Osteoblast (primary cell): ENCODE data around the gene TMPRSS5. TPM values are rescaled to one million over a fixed set of nuclear protein-coding genes. Genes with fewer than 3 reads are reported as not detected.
A peak's percentile ranks its signal among the peaks of the same experiment; 100 is the strongest.

Experiments
- DNase-seq: peaks from one replicate; pipeline ENCODE4 v3.0.0; 2011; ENCODE audit warnings: low spot score, mixed read lengths; ENCODE audit not compliant: insufficient read length; ENCODE audit errors: missing footprints
- H2AFZ ChIP-seq: 2 replicates; pipeline ENCODE4 v1.6.0; 2011; ENCODE audit warnings: mild to moderate bottlenecking, low read length
- H3K27ac ChIP-seq: 2 replicates; pipeline ENCODE4 v1.5.1; 2011; ENCODE audit warnings: mild to moderate bottlenecking, low read depth, low read length, moderate library complexity
- H3K27me3 ChIP-seq: 2 replicates; pipeline ENCODE4 v1.6.0; 2012; ENCODE audit warnings: mild to moderate bottlenecking, control low read depth, inconsistent platforms, low read length, moderate library complexity; ENCODE audit not compliant: insufficient read depth
- H3K36me3 ChIP-seq: 2 replicates; pipeline ENCODE4 v1.5.1; 2011; ENCODE audit warnings: mild to moderate bottlenecking, low read length, control low read depth, moderate library complexity; ENCODE audit not compliant: insufficient read depth
- H3K4me1 ChIP-seq: 2 replicates; pipeline ENCODE4 v1.5.1; 2011; ENCODE audit warnings: mild to moderate bottlenecking, low read length, control low read depth, moderate library complexity; ENCODE audit not compliant: insufficient read depth
- H3K4me2 ChIP-seq: 2 replicates; pipeline ENCODE4 v1.6.0; 2011; ENCODE audit warnings: mild to moderate bottlenecking, low read length; ENCODE audit not compliant: insufficient read depth
- H3K4me3 ChIP-seq: fragments of 200-600 bp; sonication (generic); 3 replicates; pipeline ENCODE4 v1.5.1; 2012; ENCODE audit warnings: mild to moderate bottlenecking, low read length, inconsistent platforms; ENCODE audit not compliant: insufficient read depth
- H3K79me2 ChIP-seq: 2 replicates; pipeline ENCODE4 v1.6.0; 2012; ENCODE audit warnings: mild to moderate bottlenecking, low read length, control low read depth, inconsistent platforms; ENCODE audit not compliant: insufficient read depth
- H3K9me3 ChIP-seq: 2 replicates; pipeline ENCODE4 v1.5.1; 2011; ENCODE audit warnings: low read depth, low read length, control low read depth
- H4K20me1 ChIP-seq: 2 replicates; pipeline ENCODE4 v1.6.0; 2012; ENCODE audit warnings: mild to moderate bottlenecking, low read length, control low read depth; ENCODE audit not compliant: insufficient read depth
- total RNA-seq: library from RNA; depleted of rRNA; stranded (reverse); fragments of >200 nt; gene quantifications from 2 replicates; pipeline ENCODE4 v1.2.3, GENCODE V29; 2012
- TF ChIP-seq, protein P1 (sequence below): IDR thresholded peaks from 2 replicates; pipeline ENCODE4 v1.5.1; 2011; ENCODE audit warnings: mild to moderate bottlenecking, low read depth, low read length, moderate library complexity; ENCODE audit errors: extremely low read depth

Gene TMPRSS5
- total RNA-seq, 1 donor, result 0.36 TPM

GRCh38 chr11:113694390-113694789, 11.7 kb downstream of the TMPRSS5 start:
- H3K9me3 ChIP-seq, result no peaks in the 10 kb centered on the region
- no peak overlapping the region for H3K27ac ChIP-seq
- TF ChIP-seq, protein P1, sequence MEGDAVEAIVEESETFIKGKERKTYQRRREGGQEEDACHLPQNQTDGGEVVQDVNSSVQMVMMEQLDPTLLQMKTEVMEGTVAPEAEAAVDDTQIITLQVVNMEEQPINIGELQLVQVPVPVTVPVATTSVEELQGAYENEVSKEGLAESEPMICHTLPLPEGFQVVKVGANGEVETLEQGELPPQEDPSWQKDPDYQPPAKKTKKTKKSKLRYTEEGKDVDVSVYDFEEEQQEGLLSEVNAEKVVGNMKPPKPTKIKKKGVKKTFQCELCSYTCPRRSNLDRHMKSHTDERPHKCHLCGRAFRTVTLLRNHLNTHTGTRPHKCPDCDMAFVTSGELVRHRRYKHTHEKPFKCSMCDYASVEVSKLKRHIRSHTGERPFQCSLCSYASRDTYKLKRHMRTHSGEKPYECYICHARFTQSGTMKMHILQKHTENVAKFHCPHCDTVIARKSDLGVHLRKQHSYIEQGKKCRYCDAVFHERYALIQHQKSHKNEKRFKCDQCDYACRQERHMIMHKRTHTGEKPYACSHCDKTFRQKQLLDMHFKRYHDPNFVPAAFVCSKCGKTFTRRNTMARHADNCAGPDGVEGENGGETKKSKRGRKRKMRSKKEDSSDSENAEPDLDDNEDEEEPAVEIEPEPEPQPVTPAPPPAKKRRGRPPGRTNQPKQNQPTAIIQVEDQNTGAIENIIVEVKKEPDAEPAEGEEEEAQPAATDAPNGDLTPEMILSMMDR, result no peak
- DNase-seq, result no peak
- H3K79me2 ChIP-seq, result no peaks in the 10 kb centered on the region
- H2AFZ ChIP-seq, result no peak overlapping the region
- no peaks in the 10 kb centered on the region for H4K20me1 ChIP-seq
- peaks cover 17% of the 10 kb centered on the region for H3K4me1 ChIP-seq
- no peaks in the 10 kb centered on the region for H3K36me3 ChIP-seq
- H3K4me3 ChIP-seq, result no peak overlapping the region
- no peak overlapping the region for H3K4me2 ChIP-seq
- H3K27me3 ChIP-seq, result no peaks in the 10 kb centered on the region

GRCh38 chr11:113693030-113693429, 13.1 kb downstream of the TMPRSS5 start:
- H2AFZ ChIP-seq, result no peak overlapping the region
- no peak overlapping the region for H3K4me2 ChIP-seq
- H3K36me3 ChIP-seq, result no peaks in the 10 kb centered on the region
- no peaks in the 10 kb centered on the region for H4K20me1 ChIP-seq
- no peaks in the 10 kb centered on the region for H3K9me3 ChIP-seq
- H3K79me2 ChIP-seq, result no peaks in the 10 kb centered on the region
- no peak overlapping the region for H3K27ac ChIP-seq
- DNase-seq, result no peak
- TF ChIP-seq, protein P1, result no peak
- no peaks in the 10 kb centered on the region for H3K27me3 ChIP-seq
- H3K4me3 ChIP-seq, result no peak overlapping the region
- peaks cover 17% of the 10 kb centered on the region for H3K4me1 ChIP-seq

DNA sequence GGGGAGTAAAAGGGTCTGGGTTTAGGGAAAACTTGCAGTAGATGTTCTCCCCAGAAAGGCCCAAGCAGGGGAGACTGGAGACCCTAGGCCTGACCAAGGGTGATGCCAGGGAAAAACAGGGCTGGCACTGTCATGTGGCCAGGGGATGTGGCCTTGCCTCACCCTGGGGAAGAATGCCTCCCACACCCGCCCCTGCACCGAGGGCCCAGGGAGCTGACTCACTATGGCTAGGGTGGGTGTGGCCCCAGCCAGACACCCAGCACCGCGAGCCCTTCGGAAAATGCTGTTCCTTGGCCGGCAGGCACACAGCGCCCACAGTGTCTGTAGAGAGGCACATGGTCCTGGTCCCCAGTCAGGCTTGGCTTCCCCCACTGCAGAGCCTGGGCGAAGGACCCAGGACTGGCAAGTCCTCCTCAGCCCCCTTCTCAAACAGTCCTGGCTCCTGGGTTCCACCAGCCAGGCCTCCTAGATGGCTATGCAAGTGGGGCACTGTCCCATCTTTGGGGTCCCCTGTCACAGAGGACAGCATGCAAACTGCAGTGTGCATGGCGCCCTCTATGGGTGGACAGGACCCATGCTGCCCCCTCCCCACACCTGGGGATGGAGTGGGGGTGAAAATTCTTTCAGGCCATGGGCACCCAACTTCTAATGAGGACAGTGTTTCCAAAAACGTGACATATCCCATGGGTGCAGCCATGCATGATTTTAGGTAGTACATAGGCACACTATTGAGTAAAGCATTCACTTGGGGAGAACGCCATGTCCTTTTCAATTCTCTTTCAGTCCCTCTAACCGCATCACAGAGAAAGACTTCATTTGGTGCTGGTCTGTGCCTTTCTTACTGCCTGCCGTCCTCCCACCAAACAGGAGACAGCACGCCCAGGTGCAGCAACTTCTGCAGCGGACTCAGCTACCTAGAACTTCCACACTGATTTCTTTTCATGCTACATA, 15.2 kb downstream of the TMPRSS5 start:
- peak overlapping the region; percentile 85 for H2AFZ ChIP-seq
- H3K27ac ChIP-seq, result peak overlapping the region; percentile 69
- no peaks in the 10 kb centered on the region for H4K20me1 ChIP-seq
- TF ChIP-seq, protein P1, result peak; percentile 47
- H3K4me3 ChIP-seq, result no peak overlapping the region
- no peaks in the 10 kb centered on the region for H3K27me3 ChIP-seq
- H3K9me3 ChIP-seq, result no peaks in the 10 kb centered on the region
- H3K4me2 ChIP-seq, result no peak overlapping the region
- no peaks in the 10 kb centered on the region for H3K79me2 ChIP-seq
- peak; percentile 99 for DNase-seq
- H3K4me1 ChIP-seq, result peaks cover 12% of the 10 kb centered on the region
- no peaks in the 10 kb centered on the region for H3K36me3 ChIP-seq
